WTC11 (cell line): Measurements from ENCODE around the gene GRIFIN. TPM values are rescaled to one million over a fixed set of nuclear protein-coding genes. Genes with fewer than 3 reads are reported as not detected.

Source experiments
- ATAC-seq: fragments of 200-7000 bp; cut with Tn5 transposase; 2 replicates; pipeline ENCODE4 v1.10.0; 2021; ENCODE audit warnings: mild to moderate bottlenecking, moderate library complexity
- CTCF ChIA-PET: fragments of 300-600 bp; sonication (Branson Sonifier 250); formaldehyde crosslinking; loops from one replicate; lab custom pipeline; 2021; ENCODE audit warnings: antibody characterized with exemption; lab: Charles Lee
- POLR2A ChIA-PET: fragments of 350-600 bp; sonication (Branson Sonifier 250); formaldehyde crosslinking; loops from one replicate; lab custom pipeline; 2021; ENCODE audit warnings: antibody characterized with exemption; lab: Charles Lee
- DNase-seq: peaks from one replicate; pipeline ENCODE4 v3.0.0; 2021; ENCODE audit warnings: low spot score
- H3K27ac Mint-ChIP-seq: 2 replicates; pipeline ENCODE4 v1.8.0; 2021; ENCODE audit warnings: mixed read lengths
- H3K27me3 Mint-ChIP-seq: 2 replicates; pipeline ENCODE4 v1.8.0; 2021; ENCODE audit warnings: low read depth, mild to moderate bottlenecking, moderate library complexity, mixed read lengths
- H3K36me3 Mint-ChIP-seq: 2 replicates; pipeline ENCODE4 v1.8.0; 2021; ENCODE audit warnings: mixed read lengths
- H3K4me1 Mint-ChIP-seq: 2 replicates; pipeline ENCODE4 v1.8.0; 2022; ENCODE audit warnings: mixed read lengths
- H3K4me3 Mint-ChIP-seq: 2 replicates; pipeline ENCODE4 v1.8.0; 2021; ENCODE audit warnings: mild to moderate bottlenecking, moderate library complexity, mixed read lengths
- H3K9me3 Mint-ChIP-seq: 2 replicates; pipeline ENCODE4 v1.8.0; 2021; ENCODE audit warnings: mixed read lengths
- ARID4B ChIP-seq: sonication (generic); formaldehyde crosslinking; IDR thresholded peaks from 2 replicates; pipeline ENCODE4 v1.8.0; 2023; ENCODE audit warnings: missing genetic modification reagents, mild to moderate bottlenecking, borderline replicate concordance
- ATF2 ChIP-seq: sonication (generic); formaldehyde crosslinking; IDR thresholded peaks from 2 replicates; pipeline ENCODE4 v1.8.1; 2022; ENCODE audit warnings: low read depth, missing genetic modification reagents, borderline replicate concordance
- E2F4 ChIP-seq: sonication (generic); formaldehyde crosslinking; IDR thresholded peaks from 2 replicates; pipeline ENCODE4 v1.8.1; 2022; ENCODE audit warnings: low read depth, mild to moderate bottlenecking, moderate library complexity, missing genetic modification reagents, borderline replicate concordance
- ERG ChIP-seq: fragments of 250-450 bp; sonication (Bioruptor Pico); IDR thresholded peaks from 2 replicates; pipeline ENCODE4 v1.8.0; 2021; ENCODE audit warnings: mild to moderate bottlenecking
- ESRRA ChIP-seq: sonication (generic); formaldehyde crosslinking; IDR thresholded peaks from 2 replicates; pipeline ENCODE4 v1.8.1; 2022; ENCODE audit warnings: mild to moderate bottlenecking, missing genetic modification reagents, borderline replicate concordance
- HMGXB4 ChIP-seq: sonication (generic); formaldehyde crosslinking; IDR thresholded peaks from 2 replicates; pipeline ENCODE4 v1.8.1; 2023; ENCODE audit warnings: mild to moderate bottlenecking, moderate library complexity, missing genetic modification reagents
- JUN ChIP-seq: sonication (generic); formaldehyde crosslinking; IDR thresholded peaks from 2 replicates; pipeline ENCODE4 v1.8.0; 2023; ENCODE audit warnings: mild to moderate bottlenecking, missing genetic modification reagents
- KAT7 ChIP-seq: sonication (generic); formaldehyde crosslinking; IDR thresholded peaks from 2 replicates; pipeline ENCODE4 v1.8.1; 2023; ENCODE audit warnings: missing genetic modification reagents, mild to moderate bottlenecking, borderline replicate concordance
- MYBL2 ChIP-seq: sonication (generic); formaldehyde crosslinking; IDR thresholded peaks from 2 replicates; pipeline ENCODE4 v1.8.1; 2023; ENCODE audit warnings: mild to moderate bottlenecking, moderate library complexity, missing genetic modification reagents
- SP1 ChIP-seq: sonication (generic); formaldehyde crosslinking; conservative IDR thresholded peaks from 2 replicates; pipeline ENCODE4 v1.8.1; 2022; ENCODE audit warnings: missing genetic modification reagents
- TCF7 ChIP-seq: sonication (generic); formaldehyde crosslinking; IDR thresholded peaks from 2 replicates; pipeline ENCODE4 v1.8.0; 2022; ENCODE audit warnings: mild to moderate bottlenecking, low read depth, missing genetic modification reagents, moderate library complexity
- TEAD1 ChIP-seq: sonication (generic); formaldehyde crosslinking; IDR thresholded peaks from 2 replicates; pipeline ENCODE4 v1.8.0; 2022; ENCODE audit warnings: mild to moderate bottlenecking, missing genetic modification reagents
- TEAD4 ChIP-seq: sonication (generic); formaldehyde crosslinking; IDR thresholded peaks from 2 replicates; pipeline ENCODE4 v1.8.0; 2022; ENCODE audit warnings: mild to moderate bottlenecking, missing genetic modification reagents
- USF2 ChIP-seq: sonication (generic); formaldehyde crosslinking; IDR thresholded peaks from 2 replicates; pipeline ENCODE4 v1.8.1; 2023; ENCODE audit warnings: mild to moderate bottlenecking, missing genetic modification reagents, moderate library complexity
- ZMAT4 ChIP-seq: fragments of 250-450 bp; sonication (Bioruptor Pico); IDR thresholded peaks from 2 replicates; pipeline ENCODE4 v1.9.0; 2021; ENCODE audit warnings: mild to moderate bottlenecking
- ZNF121 ChIP-seq: sonication (generic); formaldehyde crosslinking; IDR thresholded peaks from 2 replicates; pipeline ENCODE4 v1.8.0; 2023; ENCODE audit warnings: missing genetic modification reagents
- ZNF423 ChIP-seq: fragments of 250-450 bp; sonication (Bioruptor Pico); IDR thresholded peaks from 2 replicates; pipeline ENCODE4 v2.1.2; 2022; ENCODE audit warnings: mild to moderate bottlenecking, moderate library complexity
- total RNA-seq: library from RNA; stranded (reverse); gene quantifications from 3 replicates; pipeline ENCODE4 v1.2.3, GENCODE V29; 2021

The GRIFIN gene
- total RNA-seq, 1 experiment from 2014 or later, result not detected

- TF ChIP-seq HMGXB4 (CRISPR knock-in tag), result no peak; the same call in 1 of the 2 replicates
- peak; percentile 84 for TF ChIP-seq SP1 (CRISPR knock-in tag)
- TF ChIP-seq KAT7 (CRISPR knock-in tag), result no peak
- peak; percentile 9; the same call in 1 of the 2 replicates for TF ChIP-seq TEAD1
- no peak for TF ChIP-seq TEAD4 (CRISPR knock-in tag)
- no peak for TF ChIP-seq ATF2 (CRISPR knock-in tag)
- no peak for TF ChIP-seq TCF7 (CRISPR knock-in tag)
- no peak for TF ChIP-seq JUN (CRISPR knock-in tag)
- TF ChIP-seq ERG (CRISPR knock-in tag), result no peak
- TF ChIP-seq, all 79 proteins: peak for 10
Observed at GRCh38 chr7:2524808-2525657, 48.8 kb upstream of the GRIFIN start (continued).

- DNase-seq (peak; percentile 50), ATAC-seq (0 out of 2 replicates have a peak, but pooled peaks have one; percentile 0)
- H3K27ac Mint-ChIP-seq, result no peak overlapping the region
- H3K4me3 Mint-ChIP-seq, result peak overlapping the region; percentile 34
- H3K4me1 Mint-ChIP-seq, result peaks cover 41% of the 10 kb centered on the region
- peaks cover 11% of the 10 kb centered on the region for H3K27me3 Mint-ChIP-seq
- peaks cover 5% of the 10 kb centered on the region; the same call in 1 of the 2 replicates for H3K36me3 Mint-ChIP-seq
- ChIA-PET CTCF (interaction anchor here (0.6 to 7.1 kb wide), 11 partner anchors 21 to 1531 kb away, joined by 3 to 65 read pairs (median 3); partner anchors contain the start of gene BRAT1), POLR2A (interaction anchor here (0.6 to 1.6 kb wide), 8 partner anchors 14 to 147 kb away, joined by 3 to 7 read pairs (median 3); partner anchors contain the start of genes BRAT1 and IQCE)
- no peaks in the 10 kb centered on the region for H3K9me3 Mint-ChIP-seq
- TF ChIP-seq MYBL2 (CRISPR knock-in tag), result 0 out of 2 replicates have a peak, but pooled peaks have one; percentile 15
- TF ChIP-seq KAT7 (CRISPR knock-in tag), result 0 out of 2 replicates have a peak, but pooled peaks have one; percentile 69
- no peak for TF ChIP-seq USF2
- 0 out of 2 replicates have a peak, but pooled peaks have one; percentile 16 for TF ChIP-seq E2F4 (CRISPR knock-in tag)
- 0 out of 2 replicates have a peak, but pooled peaks have one; percentile 31 for TF ChIP-seq TEAD1
- TF ChIP-seq ZNF121 (CRISPR knock-in tag), result peak; percentile 67
- peak; percentile 29; the same call in 1 of the 2 replicates for TF ChIP-seq ESRRA (CRISPR knock-in tag)
- no peak for TF ChIP-seq ZMAT4 (CRISPR knock-in tag)
- TF ChIP-seq ERG (CRISPR knock-in tag), result no peak
- TF ChIP-seq ZNF423, result peak; percentile 68
- 0 out of 2 replicates have a peak, but pooled peaks have one; percentile 1 for TF ChIP-seq ARID4B (CRISPR knock-in tag)
Observed at GRCh38 chr7:2523941-2524807, 48.0 kb upstream of the GRIFIN start.
